GM12865 (cell line): ENCODE data around the gene IL17RE.
"Not testable (repeated sequence)": the region's sequence is repeated elsewhere in the genome, so short reads cannot be mapped to it uniquely, and the experiment has no call there.

Source experiments
- DNase-seq: peaks from one replicate; pipeline ENCODE4 v3.0.0; 2010; ENCODE audit warnings: low read depth
- H3K4me3 ChIP-seq: 2 replicates; pipeline ENCODE4 v1.5.1; 2011; ENCODE audit warnings: mild to moderate bottlenecking, low read depth, low read length, control low read depth
- TF ChIP-seq, protein P1 (sequence below): IDR thresholded peaks from 2 replicates; pipeline ENCODE4 v1.5.1; 2011; ENCODE audit warnings: low read length, control low read depth, low read depth, inconsistent platforms; ENCODE audit not compliant: insufficient read depth; ENCODE audit errors: missing control alignments

IL17RE gene

DNA sequence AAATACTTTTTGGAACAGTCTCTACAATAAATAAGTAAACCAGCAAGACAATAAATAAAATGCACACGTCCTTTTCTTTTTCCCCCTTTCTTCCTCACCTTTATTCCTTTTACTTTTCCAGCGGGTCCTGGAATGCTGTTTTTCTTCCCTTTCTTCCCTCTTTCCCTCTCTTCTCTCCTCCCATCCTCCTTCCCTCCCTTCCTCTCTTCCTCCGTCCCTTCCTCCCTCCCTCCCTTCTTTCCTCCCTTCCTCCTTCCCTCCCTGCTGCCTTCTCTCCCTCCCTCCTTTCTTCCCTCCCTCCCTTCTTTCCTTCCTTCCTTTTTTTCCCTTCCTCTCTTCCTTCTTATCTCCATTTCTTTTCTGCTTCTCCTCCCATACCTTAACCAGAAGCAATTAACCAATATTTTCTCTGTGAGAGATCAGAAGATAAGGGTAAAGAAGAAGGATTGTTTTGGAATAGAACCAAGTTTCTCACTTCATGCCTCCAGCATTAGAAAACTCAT lies 3.3 kb upstream of the IL17RE start:
- no peak overlapping the region for H3K4me3 ChIP-seq
- TF ChIP-seq, protein P1, sequence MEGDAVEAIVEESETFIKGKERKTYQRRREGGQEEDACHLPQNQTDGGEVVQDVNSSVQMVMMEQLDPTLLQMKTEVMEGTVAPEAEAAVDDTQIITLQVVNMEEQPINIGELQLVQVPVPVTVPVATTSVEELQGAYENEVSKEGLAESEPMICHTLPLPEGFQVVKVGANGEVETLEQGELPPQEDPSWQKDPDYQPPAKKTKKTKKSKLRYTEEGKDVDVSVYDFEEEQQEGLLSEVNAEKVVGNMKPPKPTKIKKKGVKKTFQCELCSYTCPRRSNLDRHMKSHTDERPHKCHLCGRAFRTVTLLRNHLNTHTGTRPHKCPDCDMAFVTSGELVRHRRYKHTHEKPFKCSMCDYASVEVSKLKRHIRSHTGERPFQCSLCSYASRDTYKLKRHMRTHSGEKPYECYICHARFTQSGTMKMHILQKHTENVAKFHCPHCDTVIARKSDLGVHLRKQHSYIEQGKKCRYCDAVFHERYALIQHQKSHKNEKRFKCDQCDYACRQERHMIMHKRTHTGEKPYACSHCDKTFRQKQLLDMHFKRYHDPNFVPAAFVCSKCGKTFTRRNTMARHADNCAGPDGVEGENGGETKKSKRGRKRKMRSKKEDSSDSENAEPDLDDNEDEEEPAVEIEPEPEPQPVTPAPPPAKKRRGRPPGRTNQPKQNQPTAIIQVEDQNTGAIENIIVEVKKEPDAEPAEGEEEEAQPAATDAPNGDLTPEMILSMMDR: no peak
- DNase-seq: no peak

DNA sequence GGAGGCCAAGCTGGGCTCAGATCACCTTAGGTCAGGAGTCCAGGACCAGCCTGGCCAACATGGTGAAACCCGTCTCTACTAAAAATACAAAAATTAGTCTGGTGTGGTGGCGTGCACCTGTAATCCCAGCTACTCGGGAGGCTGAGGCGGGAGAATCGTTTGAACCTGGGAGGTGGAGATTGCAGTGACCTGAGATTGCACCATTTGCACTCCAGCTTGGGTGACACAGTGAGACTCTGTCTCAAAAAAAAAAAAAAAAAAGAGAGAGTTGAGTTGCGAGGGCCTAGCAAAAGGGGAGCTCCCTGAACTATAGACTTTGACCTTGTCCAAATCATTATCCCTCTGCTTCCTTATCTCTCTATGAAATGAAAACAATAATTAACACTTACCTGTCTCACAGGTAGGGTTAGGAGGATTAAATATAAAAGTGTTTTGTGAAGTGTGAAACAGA lies 1.7 kb upstream of the IL17RE start:
- not testable (repeated sequence) for DNase-seq, H3K4me3 ChIP-seq

DNA sequence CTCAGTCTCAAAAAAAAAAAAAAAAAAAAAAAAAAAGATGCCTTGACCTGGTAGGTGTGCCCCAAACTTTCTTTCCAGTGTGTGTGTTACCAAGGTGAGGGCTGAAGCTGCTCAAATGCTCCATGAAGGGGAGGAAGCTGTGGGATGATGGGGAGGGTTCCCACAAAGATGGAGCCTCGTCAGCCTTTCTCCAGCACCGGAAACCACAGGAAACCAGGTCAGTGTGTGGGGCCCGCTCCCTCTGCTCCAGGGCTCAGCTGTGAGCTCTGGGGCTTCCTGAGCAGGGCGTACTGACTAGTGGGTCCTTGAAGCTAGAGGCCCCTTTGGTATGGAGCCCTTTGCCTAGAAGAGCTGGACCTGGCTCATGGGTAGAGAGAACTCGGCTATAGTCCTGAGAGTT lies 681 bp upstream of the IL17RE start:
- no peak overlapping the region for H3K4me3 ChIP-seq
- DNase-seq: no peak

GRCh38 chr3:9903238-9903624 lies 583 bp downstream of the IL17RE start:
- no peak overlapping the region for H3K4me3 ChIP-seq
- DNase-seq: no peak
- TF ChIP-seq, protein P1: no peak

More for the DNA sequence above, 681 bp upstream of the IL17RE start:
- TF ChIP-seq, protein P1: no peak

DNA sequence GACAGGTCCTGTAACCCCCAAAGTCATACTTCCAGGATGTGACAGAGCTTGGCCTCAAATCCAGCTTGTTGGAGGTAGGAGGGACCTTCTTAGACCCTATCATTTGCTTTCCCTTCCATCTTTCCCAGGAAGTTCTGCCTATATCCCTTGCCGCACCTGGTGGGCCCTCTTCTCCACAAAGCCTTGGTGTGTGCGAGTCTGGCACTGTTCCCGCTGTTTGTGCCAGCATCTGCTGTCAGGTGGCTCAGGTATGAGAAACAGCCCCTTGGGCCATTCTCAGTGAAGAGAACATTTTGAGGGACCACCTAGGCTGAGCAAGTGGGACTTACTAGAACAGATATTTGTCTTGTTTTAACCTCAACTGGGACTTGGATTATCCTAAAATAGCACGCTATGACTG lies 1.3 kb downstream of the IL17RE start:
- no peak for DNase-seq
- H3K4me3 ChIP-seq: no peak overlapping the region
- TF ChIP-seq, protein P1: no peak

DNA sequence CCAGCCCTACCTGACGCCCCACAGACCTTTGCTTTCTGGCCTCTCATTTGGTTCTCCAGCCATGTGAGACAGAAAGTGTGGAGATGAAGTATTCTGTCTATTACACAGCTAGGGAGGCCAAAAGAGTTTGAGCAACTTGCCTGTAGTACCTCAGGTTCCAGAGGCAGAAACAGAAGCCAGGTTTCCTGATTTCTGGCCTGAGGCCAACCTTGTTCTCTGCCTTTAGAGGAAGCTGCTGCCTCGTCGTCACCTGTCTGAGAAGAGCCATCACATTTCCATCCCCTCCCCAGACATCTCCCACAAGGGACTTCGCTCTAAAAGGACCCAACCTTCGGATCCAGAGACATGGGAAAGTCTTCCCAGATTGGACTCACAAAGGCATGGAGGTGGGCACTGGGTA lies 3.8 kb downstream of the IL17RE start:
- no peak for DNase-seq
- TF ChIP-seq, protein P1: no peak
- H3K4me3 ChIP-seq: no peak overlapping the region

DNA sequence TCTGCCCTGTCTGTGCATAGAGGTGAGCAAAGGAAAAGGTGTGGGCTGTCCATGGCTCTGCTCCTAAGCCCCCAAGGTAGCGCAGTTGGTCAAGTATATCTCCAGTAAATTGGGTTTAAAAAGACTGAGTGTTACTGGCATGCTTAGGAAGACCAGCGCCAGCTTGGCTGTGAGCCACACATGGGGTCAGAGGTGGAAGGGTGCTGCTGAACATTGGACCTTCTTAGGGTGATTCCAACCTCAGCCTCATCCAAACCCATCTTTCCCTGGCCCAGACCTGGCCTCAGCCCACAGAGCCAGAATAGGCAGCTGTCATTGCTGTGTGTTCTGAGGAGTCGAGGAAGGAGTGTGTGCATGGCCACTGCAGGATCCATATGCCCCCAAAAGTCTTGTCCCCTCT lies 5.6 kb downstream of the IL17RE start:
- TF ChIP-seq, protein P1: no peak
- DNase-seq: no peak

More for the DNA sequence above, 5.6 kb downstream of the IL17RE start:
- no peak overlapping the region for H3K4me3 ChIP-seq
